Subcutaneous preadipocyte (primary cell): ENCODE results near the gene PYGB. TPM values are rescaled to one million over a fixed set of nuclear protein-coding genes. Genes with fewer than 3 reads are reported as not detected.

Experiments used
- small RNA-seq: library from RNA; depleted of rRNA; stranded (forward); fragments of <200 nt; gene quantifications from one replicate; pipeline ENCODE3, GENCODE V24; 2012
- total RNA-seq: library from RNA; depleted of rRNA; stranded (reverse); fragments of >200 nt; gene quantifications from 2 replicates; pipeline ENCODE4 v1.2.3, GENCODE V29; 2012

Gene PYGB
- 173 and 266 TPM in 2 replicates for total RNA-seq

DNA sequence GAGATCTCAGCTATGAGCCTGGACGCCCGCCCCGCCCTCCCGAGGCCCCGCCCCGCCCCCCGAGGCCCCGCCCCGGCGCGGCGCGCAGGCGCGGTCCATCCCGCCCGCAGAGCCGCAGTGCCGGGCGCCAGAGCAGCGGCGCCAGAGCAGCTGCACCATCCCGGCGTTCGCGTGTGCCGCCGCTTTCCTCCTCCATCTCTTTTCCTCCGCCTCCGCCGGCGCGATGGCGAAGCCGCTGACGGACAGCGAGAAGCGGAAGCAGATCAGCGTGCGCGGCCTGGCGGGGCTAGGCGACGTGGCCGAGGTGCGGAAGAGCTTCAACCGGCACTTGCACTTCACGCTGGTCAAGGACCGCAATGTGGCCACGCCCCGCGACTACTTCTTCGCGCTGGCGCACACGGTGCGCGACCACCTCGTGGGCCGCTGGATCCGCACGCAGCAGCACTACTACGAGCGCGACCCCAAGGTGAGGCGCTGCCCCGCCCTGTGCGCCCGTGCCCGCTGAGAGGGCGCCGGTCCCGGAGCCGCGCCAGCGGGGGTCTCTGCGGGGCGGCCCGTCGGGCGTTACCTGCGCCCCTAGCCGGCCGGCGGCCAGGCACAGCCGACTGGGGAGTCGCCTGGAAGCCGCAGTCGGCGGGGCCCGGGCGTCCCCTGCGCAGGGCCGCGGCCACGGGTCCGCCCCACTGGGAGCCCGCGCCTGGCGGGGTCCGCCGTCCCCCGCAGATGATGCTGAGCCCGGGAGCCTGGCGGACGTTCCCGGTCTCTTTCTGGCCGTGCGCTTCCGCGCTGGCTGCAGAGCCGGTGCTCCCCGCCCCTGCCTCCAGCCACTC is at the start of gene PYGB:
TSS of gene PYGB (plus strand) at position 130 of the 830 bp plus-strand sequence. CDS start at position 224, 94 bp downstream.

Small RNA genes lying within 50 kb of the gene (small RNA-seq; reads per million reads assigned to genes)
- not detected for gene AL035252.4
- not detected for gene AL121772.2
- not detected for gene RF00019

Other genes starting within 250 kb of the PYGB start
- gene ACSS1, start 189.9 kb upstream of the PYGB start, total RNA-seq: 2.6 and 3.1 TPM in 2 replicates
- not detected in 2 replicates for gene VSX1, start 165.9 kb upstream of the PYGB start, total RNA-seq
- 55.5 and 67.4 TPM in 2 replicates for gene ENTPD6, start 52.4 kb upstream of the PYGB start, total RNA-seq
- 34.9 and 37.3 TPM in 2 replicates for gene ABHD12, start 142.8 kb downstream of the PYGB start, total RNA-seq
- 8.1 and 17.0 TPM in 2 replicates for gene GINS1, start 159.6 kb downstream of the PYGB start, total RNA-seq